ENCODE data around the gene SPC25.

DNA sequence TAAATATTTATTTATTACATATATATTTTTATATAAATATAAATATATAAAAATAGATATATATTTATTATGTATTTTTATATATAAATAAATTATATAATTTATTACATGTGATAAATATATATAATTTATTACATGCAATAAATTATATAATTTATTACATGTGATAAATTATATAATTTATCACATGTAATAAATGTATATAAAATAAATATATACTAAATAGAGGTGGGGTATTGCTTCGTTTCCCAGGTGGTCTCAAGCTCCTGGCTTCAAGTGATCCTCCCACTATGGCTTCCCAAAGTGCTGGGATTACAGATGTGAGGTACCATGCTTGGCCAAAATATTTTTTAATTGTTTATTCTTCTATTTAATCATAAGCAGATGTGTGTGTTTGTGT, 7.2 kb upstream of the SPC25 start:
- TF ChIP-seq CTCF (IDR thresholded peaks at IDR 0.05): no peak
- TF ChIP-seq EZH2 (IDR thresholded peaks at IDR 0.05): no peak
- no peak for TF ChIP-seq EZH2phosphoT487 (IDR thresholded peaks at IDR 0.05)
